WTC11 (cell line): ENCODE results near the gene REXO2. TPM values are rescaled to one million over a fixed set of nuclear protein-coding genes. Genes with fewer than 3 reads are reported as not detected.
A peak's percentile ranks its signal among the peaks of the same experiment; 100 is the strongest.

Source experiments
- ATAC-seq: fragments of 200-7000 bp; cut with Tn5 transposase; 2 replicates; pipeline ENCODE4 v1.10.0; 2021; ENCODE audit warnings: mild to moderate bottlenecking, moderate library complexity
- CTCF ChIA-PET: fragments of 300-600 bp; sonication (Branson Sonifier 250); formaldehyde crosslinking; loops from one replicate; lab custom pipeline; 2021; ENCODE audit warnings: antibody characterized with exemption; lab: Charles Lee
- POLR2A ChIA-PET: fragments of 350-600 bp; sonication (Branson Sonifier 250); formaldehyde crosslinking; loops from one replicate; lab custom pipeline; 2021; ENCODE audit warnings: antibody characterized with exemption; lab: Charles Lee
- DNase-seq: peaks from one replicate; pipeline ENCODE4 v3.0.0; 2021; ENCODE audit warnings: low spot score
- H3K27ac Mint-ChIP-seq: 2 replicates; pipeline ENCODE4 v1.8.0; 2021; ENCODE audit warnings: mixed read lengths
- H3K27me3 Mint-ChIP-seq: 2 replicates; pipeline ENCODE4 v1.8.0; 2021; ENCODE audit warnings: low read depth, mild to moderate bottlenecking, moderate library complexity, mixed read lengths
- H3K36me3 Mint-ChIP-seq: 2 replicates; pipeline ENCODE4 v1.8.0; 2021; ENCODE audit warnings: mixed read lengths
- H3K4me1 Mint-ChIP-seq: 2 replicates; pipeline ENCODE4 v1.8.0; 2022; ENCODE audit warnings: mixed read lengths
- H3K4me3 Mint-ChIP-seq: 2 replicates; pipeline ENCODE4 v1.8.0; 2021; ENCODE audit warnings: mild to moderate bottlenecking, moderate library complexity, mixed read lengths
- H3K9me3 Mint-ChIP-seq: 2 replicates; pipeline ENCODE4 v1.8.0; 2021; ENCODE audit warnings: mixed read lengths
- ARID4B ChIP-seq: sonication (generic); formaldehyde crosslinking; IDR thresholded peaks from 2 replicates; pipeline ENCODE4 v1.8.0; 2023; ENCODE audit warnings: missing genetic modification reagents, mild to moderate bottlenecking, borderline replicate concordance
- ATF1 ChIP-seq: sonication (generic); formaldehyde crosslinking; IDR thresholded peaks from 2 replicates; pipeline ENCODE4 v1.8.1; 2023; ENCODE audit warnings: mild to moderate bottlenecking, moderate library complexity, missing genetic modification reagents
- ATF2 ChIP-seq: sonication (generic); formaldehyde crosslinking; IDR thresholded peaks from 2 replicates; pipeline ENCODE4 v1.8.1; 2022; ENCODE audit warnings: low read depth, missing genetic modification reagents, borderline replicate concordance
- CDX4 ChIP-seq: fragments of 250-450 bp; sonication (Bioruptor Pico); IDR thresholded peaks from 2 replicates; pipeline ENCODE4 v1.9.0; 2021; ENCODE audit warnings: moderate library complexity, mild to moderate bottlenecking, inconsistent platforms, borderline replicate concordance
- CREM ChIP-seq: sonication (generic); formaldehyde crosslinking; IDR thresholded peaks from 2 replicates; pipeline ENCODE4 v1.8.1; 2022; ENCODE audit warnings: mild to moderate bottlenecking, missing genetic modification reagents, moderate library complexity
- CTCF ChIP-seq: fragments of 200-600 bp; IDR thresholded peaks from 2 replicates; pipeline ENCODE4 v1.8.0; 2022; ENCODE audit warnings: antibody characterized with exemption
- E2F1 ChIP-seq: sonication (generic); formaldehyde crosslinking; IDR thresholded peaks from 2 replicates; pipeline ENCODE4 v1.8.0; 2022; ENCODE audit warnings: mild to moderate bottlenecking, missing genetic modification reagents
- ETV6 ChIP-seq: sonication (generic); formaldehyde crosslinking; IDR thresholded peaks from 2 replicates; pipeline ENCODE4 v1.8.1; 2022; ENCODE audit warnings: mild to moderate bottlenecking, missing genetic modification reagents
- FOXJ3 ChIP-seq: sonication (generic); formaldehyde crosslinking; IDR thresholded peaks from 2 replicates; pipeline ENCODE4 v1.9.0; 2021; ENCODE audit warnings: missing genetic modification reagents, mild to moderate bottlenecking, borderline replicate concordance
- GRHL2 ChIP-seq: fragments of 250-450 bp; sonication (Bioruptor Pico); IDR thresholded peaks from 2 replicates; pipeline ENCODE4 v1.8.0; 2022; ENCODE audit warnings: mild to moderate bottlenecking, moderate library complexity; ENCODE audit not compliant: insufficient replicate concordance, severe bottlenecking
- HMGXB4 ChIP-seq: sonication (generic); formaldehyde crosslinking; IDR thresholded peaks from 2 replicates; pipeline ENCODE4 v1.8.1; 2023; ENCODE audit warnings: mild to moderate bottlenecking, moderate library complexity, missing genetic modification reagents
- NR1H2 ChIP-seq: sonication (generic); formaldehyde crosslinking; IDR thresholded peaks from 2 replicates; pipeline ENCODE4 v1.9.0; 2021; ENCODE audit warnings: mild to moderate bottlenecking, moderate library complexity, missing genetic modification reagents
- TEAD4 ChIP-seq: sonication (generic); formaldehyde crosslinking; IDR thresholded peaks from 2 replicates; pipeline ENCODE4 v1.8.0; 2022; ENCODE audit warnings: mild to moderate bottlenecking, missing genetic modification reagents
- ZBTB21 ChIP-seq: sonication (generic); formaldehyde crosslinking; IDR thresholded peaks from 2 replicates; pipeline ENCODE4 v1.8.1; 2023; ENCODE audit warnings: mild to moderate bottlenecking, missing genetic modification reagents, borderline replicate concordance
- ZNF396 ChIP-seq: fragments of 250-450 bp; sonication (Bioruptor Pico); IDR thresholded peaks from 2 replicates; pipeline ENCODE4 v1.8.0; 2021; ENCODE audit warnings: mild to moderate bottlenecking, moderate library complexity, borderline replicate concordance
- ZNF425 ChIP-seq: fragments of 250-450 bp; sonication (Bioruptor Pico); conservative IDR thresholded peaks from 2 replicates; pipeline ENCODE4 v1.9.0; 2021; ENCODE audit warnings: mild to moderate bottlenecking
- total RNA-seq: library from RNA; stranded (reverse); gene quantifications from 3 replicates; pipeline ENCODE4 v1.2.3, GENCODE V29; 2021

REXO2 gene
- total RNA-seq, 1 experiment from 2014 or later: 98.8 TPM

GRCh38 chr11:114426280-114426679 is 13.0 kb upstream of the REXO2 start:
- DNase-seq (no peak), ATAC-seq (peak; percentile 78)
- CTCF ChIA-PET: no interaction called here
- Mint-ChIP-seq H3K27ac (no peak overlapping the region), H3K9me3 (peaks cover 16% of the 10 kb centered on the region), H3K4me3 (no peak overlapping the region), H3K4me1 (peaks cover 20% of the 10 kb centered on the region), H3K27me3 (no peaks in the 10 kb centered on the region), H3K36me3 (peaks cover 5% of the 10 kb centered on the region)
- TF ChIP-seq CTCF (no peak), TEAD4 (CRISPR knock-in tag) (no peak), GRHL2 (CRISPR knock-in tag) (no peak), CDX4 (no peak), NR1H2 (CRISPR knock-in tag) (no peak), ETV6 (no peak), ATF2 (CRISPR knock-in tag) (no peak), HMGXB4 (CRISPR knock-in tag) (no peak), FOXJ3 (no peak), CREM (CRISPR knock-in tag) (no peak), E2F1 (no peak), ZNF396 (CRISPR knock-in tag) (no peak), ZBTB21 (CRISPR knock-in tag) (no peak), ZNF425 (CRISPR knock-in tag) (no peak), ATF1 (CRISPR knock-in tag) (no peak), ARID4B (CRISPR knock-in tag) (no peak)
- POLR2A ChIA-PET: no interaction called here
